ENCODE data around the gene FAM118B.
A peak's percentile ranks its signal among the peaks of the same experiment; 100 is the strongest.

FAM118B gene

DNA sequence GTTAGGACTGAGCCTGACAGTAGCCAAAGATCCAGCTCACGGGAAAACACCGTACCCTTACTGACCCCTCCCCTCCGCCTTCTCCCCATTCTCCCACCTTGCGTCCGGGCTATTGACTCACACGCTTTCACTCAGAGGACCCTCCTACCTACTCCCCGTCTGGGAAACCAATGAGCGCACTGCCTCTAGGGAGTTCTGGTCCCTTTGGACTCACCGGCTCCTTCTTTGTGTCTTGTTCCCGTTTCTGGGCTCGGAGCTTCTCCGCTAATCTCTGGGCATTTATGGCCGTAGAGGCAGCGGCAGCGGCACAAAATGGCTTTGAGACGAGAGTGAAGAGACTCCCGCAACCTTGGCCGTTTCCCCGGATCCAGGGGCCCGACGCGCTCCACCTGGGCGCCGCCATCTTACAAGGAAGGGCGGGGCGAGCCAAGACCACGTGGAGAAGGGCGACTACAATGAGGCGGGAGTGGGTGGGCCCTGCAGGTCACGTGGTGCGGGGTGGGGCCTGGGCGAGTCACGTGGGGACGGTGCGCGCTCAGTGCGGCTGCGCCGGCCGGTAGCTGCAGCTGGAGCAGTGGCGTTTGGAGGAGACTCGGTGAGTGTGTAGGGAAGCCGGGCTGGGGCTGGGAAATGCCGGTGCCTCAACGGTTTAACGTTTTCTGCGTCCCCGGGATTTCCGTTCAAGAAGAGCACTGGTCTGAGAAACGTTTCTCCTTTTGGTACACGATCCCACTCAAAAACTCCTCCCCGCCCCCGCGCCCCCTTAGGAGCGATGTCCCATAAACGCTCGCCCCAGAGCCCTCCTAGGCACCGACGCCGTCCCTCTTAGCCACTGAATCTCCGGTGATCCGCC lies at the start of gene FAM118B, which contains the start of gene RPUSD4:
FAM118B (plus strand) TSS at position 547 of the 853 bp plus-strand sequence. CDS start 23,220 bp downstream, outside the sequence.
RPUSD4 (minus strand) TSS at position 415 of the 853 bp plus-strand sequence; CDS start at position 403, 12 bp downstream.
- Histone ChIP-seq H3K27ac (peak within 1 kb of the TSS; percentile 67; the same call in 1 of the 2 replicates), H3K4me3 (peak within 1 kb of the TSS; percentile 100), H3K9me3 (ENCODE audit: low read depth, low read length) (no peaks in the 10 kb centered on the region), H3K36me3 (ENCODE audit: insufficient read depth, low read length) (peaks cover 31% of the 10 kb centered on the region), H3K9ac (ENCODE audit: insufficient read length) (peak within 1 kb of the TSS; percentile 97)
- TF ChIP-seq POLR2AphosphoS5 (IDR thresholded peaks at IDR 0.05; ENCODE audit: borderline replicate concordance, low read depth, low read length) = peak; percentile 90
- TF ChIP-seq EZH2 (IDR thresholded peaks at IDR 0.05) = no peak
- DNase-seq (ENCODE audit: low read depth, low spot score) = peak; percentile 63

DNA sequence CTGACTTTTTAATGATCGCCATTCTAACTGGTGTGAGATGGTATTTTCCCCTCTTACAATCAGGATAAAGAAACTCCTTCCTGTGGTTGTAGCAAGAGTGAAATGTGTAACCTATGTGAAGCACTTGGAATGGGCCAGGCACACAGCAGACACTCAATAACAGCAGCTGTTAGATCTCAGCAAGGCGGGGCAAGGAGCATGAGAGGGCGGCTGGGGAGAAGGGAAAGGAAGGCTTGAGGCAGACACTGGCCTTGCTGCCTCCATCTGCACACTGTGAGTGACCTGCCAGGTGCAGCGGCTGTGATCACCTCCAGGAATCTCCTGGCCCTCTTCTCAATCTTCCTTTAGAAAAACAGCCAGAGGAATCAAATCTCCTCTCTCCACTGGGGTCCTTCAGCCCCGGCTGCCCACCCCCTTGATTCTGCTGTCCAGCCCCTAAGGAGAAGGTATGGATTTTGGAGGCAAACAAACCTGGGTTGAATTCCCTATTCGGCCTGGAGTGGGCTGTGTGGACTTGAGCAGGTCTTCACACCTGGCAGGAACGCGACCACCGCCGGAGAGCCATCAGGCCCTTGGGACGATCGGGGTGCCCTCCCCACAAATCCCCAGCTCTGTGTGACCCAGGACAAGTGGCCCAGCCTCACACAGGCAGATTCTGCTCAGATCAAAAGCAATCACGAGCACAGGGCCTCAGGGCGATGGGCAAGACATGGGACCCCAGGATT lies 49.1 kb upstream of the FAM118B start:
- no peak overlapping the region for H3K27ac ChIP-seq
- no peaks in the 10 kb centered on the region for H3K36me3 ChIP-seq (ENCODE audit: insufficient read depth, low read length)
- DNase-seq (ENCODE audit: low read depth, low spot score) = no peak
- H3K9me3 ChIP-seq (ENCODE audit: low read depth, low read length) = no peaks in the 10 kb centered on the region
- TF ChIP-seq FOXP2 (optimal IDR thresholded peaks at IDR 0.05; ENCODE audit: control extremely low read depth, extremely low read length, insufficient read depth) = no peak
- no peak for TF ChIP-seq POLR2AphosphoS5 (IDR thresholded peaks at IDR 0.05; ENCODE audit: borderline replicate concordance, low read depth, low read length)
- TF ChIP-seq EZH2 (IDR thresholded peaks at IDR 0.05) = no peak
- no peak overlapping the region for H3K9ac ChIP-seq (ENCODE audit: insufficient read length)
- no peak overlapping the region for H3K4me3 ChIP-seq

DNA sequence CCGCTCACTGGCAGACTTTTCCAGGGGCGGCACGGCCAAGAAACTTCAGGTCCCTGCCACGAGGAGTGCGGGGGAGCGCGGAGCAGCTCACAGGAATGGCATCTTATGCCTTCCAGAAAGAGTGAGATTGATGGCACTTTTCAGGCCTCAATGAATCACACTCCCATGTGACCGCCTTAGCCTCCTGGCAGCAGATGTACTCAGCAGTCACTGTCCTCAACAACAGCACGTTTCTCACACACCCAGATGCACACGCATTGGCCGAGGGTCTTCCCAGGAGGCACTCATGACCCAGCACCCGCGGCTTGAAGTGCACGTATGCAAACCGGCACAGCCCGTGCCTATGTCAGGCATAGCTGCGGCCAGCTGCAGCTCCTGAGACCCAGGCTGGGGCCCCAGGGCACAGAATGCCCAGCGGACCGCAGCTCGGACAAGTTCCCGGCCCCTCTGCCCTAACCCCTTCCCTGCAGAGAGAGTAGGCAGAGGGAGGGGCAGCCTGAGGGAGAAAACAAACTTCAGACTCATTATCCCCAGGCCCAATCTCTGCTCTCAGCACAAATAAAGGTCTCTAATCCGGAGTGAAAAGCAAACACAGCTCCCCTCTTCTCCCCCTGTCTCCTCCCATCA lies 48.4 kb upstream of the FAM118B start:
- Histone ChIP-seq H3K4me3 (no peak overlapping the region), H3K27ac (no peak overlapping the region), H3K36me3 (ENCODE audit: insufficient read depth, low read length) (no peaks in the 10 kb centered on the region), H3K9me3 (ENCODE audit: low read depth, low read length) (no peaks in the 10 kb centered on the region), H3K9ac (ENCODE audit: insufficient read length) (no peak overlapping the region)
- no peak for DNase-seq (ENCODE audit: low read depth, low spot score)
- TF ChIP-seq POLR2AphosphoS5 (IDR thresholded peaks at IDR 0.05; ENCODE audit: borderline replicate concordance, low read depth, low read length) (no peak), EZH2 (IDR thresholded peaks at IDR 0.05) (no peak), FOXP2 (optimal IDR thresholded peaks at IDR 0.05; ENCODE audit: control extremely low read depth, extremely low read length, insufficient read depth) (no peak)

DNA sequence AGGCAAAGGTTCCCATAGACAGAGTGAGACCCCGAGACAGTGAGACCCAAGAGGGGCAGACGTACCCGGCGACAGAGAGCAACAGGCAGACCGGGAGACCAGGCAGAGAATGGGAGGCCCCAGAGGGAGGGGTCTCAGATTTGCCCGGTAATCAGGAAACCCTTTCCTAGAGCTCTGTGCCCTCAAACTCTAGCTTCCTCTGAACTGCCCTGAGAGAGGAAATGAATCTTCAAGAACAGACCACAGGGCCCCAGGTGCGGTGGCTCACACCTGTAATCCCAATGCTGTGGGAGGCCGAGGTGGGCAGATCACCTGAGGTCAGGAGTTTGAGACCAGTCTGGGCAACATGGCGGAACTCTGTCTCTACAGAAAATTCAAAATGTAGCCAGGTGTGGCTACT lies 47.8 kb upstream of the FAM118B start:
- TF ChIP-seq FOXP2 (optimal IDR thresholded peaks at IDR 0.05; ENCODE audit: control extremely low read depth, extremely low read length, insufficient read depth) (no peak), EZH2 (IDR thresholded peaks at IDR 0.05) (no peak), POLR2AphosphoS5 (IDR thresholded peaks at IDR 0.05; ENCODE audit: borderline replicate concordance, low read depth, low read length) (no peak)
- Histone ChIP-seq H3K9ac (ENCODE audit: insufficient read length) (no peak overlapping the region), H3K27ac (no peak overlapping the region), H3K36me3 (ENCODE audit: insufficient read depth, low read length) (no peaks in the 10 kb centered on the region), H3K4me3 (no peak overlapping the region), H3K9me3 (ENCODE audit: low read depth, low read length) (no peaks in the 10 kb centered on the region)
- no peak for DNase-seq (ENCODE audit: low read depth, low spot score)

DNA sequence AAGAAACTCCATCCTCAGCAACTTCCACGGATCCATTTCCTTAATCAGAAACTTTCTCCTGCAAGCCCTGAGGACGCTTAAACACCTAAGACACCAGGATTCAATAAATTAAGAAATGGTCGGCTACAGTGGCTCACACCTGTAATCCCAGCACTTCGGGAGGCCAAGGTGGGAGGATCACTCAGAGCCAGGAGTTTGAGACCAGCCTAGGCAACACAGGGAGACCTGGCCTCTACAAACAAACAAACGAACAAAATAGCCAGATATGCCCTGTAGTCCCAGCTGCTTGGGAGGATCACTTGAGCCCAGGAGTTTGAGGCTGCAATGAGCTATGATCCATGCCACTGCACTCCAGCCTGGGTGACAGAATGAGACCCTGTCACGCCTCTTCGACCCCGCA lies 46.8 kb upstream of the FAM118B start:
- H3K9ac ChIP-seq (ENCODE audit: insufficient read length) = no peak overlapping the region
- DNase-seq (ENCODE audit: low read depth, low spot score) = no peak
- H3K4me3 ChIP-seq = no peak overlapping the region
- no peak overlapping the region for H3K27ac ChIP-seq
- TF ChIP-seq EZH2 (IDR thresholded peaks at IDR 0.05) (no peak), POLR2AphosphoS5 (IDR thresholded peaks at IDR 0.05; ENCODE audit: borderline replicate concordance, low read depth, low read length) (no peak), FOXP2 (optimal IDR thresholded peaks at IDR 0.05; ENCODE audit: control extremely low read depth, extremely low read length, insufficient read depth) (no peak)
- no peaks in the 10 kb centered on the region for H3K9me3 ChIP-seq (ENCODE audit: low read depth, low read length)
- H3K36me3 ChIP-seq (ENCODE audit: insufficient read depth, low read length) = no peaks in the 10 kb centered on the region

DNA sequence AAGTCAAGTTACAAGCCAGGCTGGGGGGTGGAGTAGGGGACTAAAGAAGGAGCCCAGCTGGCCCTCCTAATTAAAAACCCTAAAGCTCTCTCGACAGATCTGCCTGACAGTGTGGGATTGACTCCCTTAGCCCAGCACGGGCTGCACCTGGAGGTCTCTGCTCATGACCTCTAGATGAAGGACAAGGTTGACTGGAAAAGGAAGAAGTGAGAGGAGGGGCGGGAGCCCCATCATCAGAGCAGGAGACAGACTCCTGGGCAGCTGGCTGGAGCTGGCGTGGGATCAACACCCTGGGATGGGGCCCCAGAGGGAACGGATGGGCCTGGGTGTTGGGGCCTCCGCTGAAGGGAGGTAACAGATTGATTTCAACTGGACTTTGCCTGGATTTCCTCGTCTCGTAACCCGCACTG lies 46.3 kb upstream of the FAM118B start:
- no peak for TF ChIP-seq FOXP2 (optimal IDR thresholded peaks at IDR 0.05; ENCODE audit: control extremely low read depth, extremely low read length, insufficient read depth)
- TF ChIP-seq POLR2AphosphoS5 (IDR thresholded peaks at IDR 0.05; ENCODE audit: borderline replicate concordance, low read depth, low read length) = no peak
- TF ChIP-seq EZH2 (IDR thresholded peaks at IDR 0.05) = no peak

DNA sequence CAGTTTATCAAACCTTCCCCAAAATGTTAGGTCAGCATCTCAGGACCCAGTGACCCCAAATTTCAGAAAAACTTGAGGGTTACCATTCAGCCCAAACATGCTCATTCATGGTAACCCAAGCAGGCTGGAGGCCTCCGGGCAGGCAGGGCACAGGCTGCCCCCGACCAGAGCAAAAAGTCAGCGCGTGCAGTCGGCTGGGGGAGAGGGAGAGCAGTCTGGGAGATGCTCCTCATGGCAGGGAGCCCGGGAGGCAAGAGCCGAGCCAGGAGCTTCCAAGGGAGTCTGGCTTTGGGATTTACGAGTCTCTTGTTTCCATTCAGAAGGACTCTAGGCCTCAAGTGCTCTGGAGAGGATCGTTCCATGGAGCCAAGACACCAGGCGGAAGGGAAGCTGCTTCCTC lies 45.8 kb upstream of the FAM118B start:
- H3K9me3 ChIP-seq (ENCODE audit: low read depth, low read length) = no peaks in the 10 kb centered on the region
- no peak overlapping the region for H3K4me3 ChIP-seq
- no peak overlapping the region for H3K9ac ChIP-seq (ENCODE audit: insufficient read length)
- H3K27ac ChIP-seq = no peak overlapping the region
- no peak for TF ChIP-seq POLR2AphosphoS5 (IDR thresholded peaks at IDR 0.05; ENCODE audit: borderline replicate concordance, low read depth, low read length)
- TF ChIP-seq EZH2 (IDR thresholded peaks at IDR 0.05) = no peak
- TF ChIP-seq FOXP2 (optimal IDR thresholded peaks at IDR 0.05; ENCODE audit: control extremely low read depth, extremely low read length, insufficient read depth) = no peak
- no peaks in the 10 kb centered on the region for H3K36me3 ChIP-seq (ENCODE audit: insufficient read depth, low read length)
- DNase-seq (ENCODE audit: low read depth, low spot score) = no peak

More for the DNA sequence above, 46.3 kb upstream of the FAM118B start:
- no peak overlapping the region for H3K27ac ChIP-seq
- H3K4me3 ChIP-seq = no peak overlapping the region
- no peaks in the 10 kb centered on the region for H3K9me3 ChIP-seq (ENCODE audit: low read depth, low read length)
- DNase-seq (ENCODE audit: low read depth, low spot score) = no peak
- H3K36me3 ChIP-seq (ENCODE audit: insufficient read depth, low read length) = no peaks in the 10 kb centered on the region
- H3K9ac ChIP-seq (ENCODE audit: insufficient read length) = no peak overlapping the region

DNA sequence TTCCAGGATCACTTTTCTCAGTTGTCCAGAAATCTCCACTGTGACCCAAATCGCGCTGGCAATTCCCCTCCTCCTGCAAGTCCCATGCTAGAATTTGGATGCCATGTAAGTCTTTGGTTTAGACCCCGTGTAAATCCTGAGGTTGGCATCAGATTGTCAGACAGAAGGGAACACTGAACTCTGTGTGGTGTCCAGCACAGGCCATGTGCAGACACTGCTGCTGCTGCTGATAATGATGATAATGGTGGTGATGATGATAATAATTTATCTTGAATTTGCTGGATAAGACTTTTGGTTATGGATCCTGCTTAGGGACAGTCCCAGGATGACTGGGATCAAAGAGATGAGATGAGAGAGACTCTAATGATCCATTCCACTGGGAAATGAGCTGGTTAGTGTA lies 45.2 kb upstream of the FAM118B start:
- DNase-seq (ENCODE audit: low read depth, low spot score) = no peak
- Histone ChIP-seq H3K27ac (no peak overlapping the region; the same call in 1 of the 2 replicates), H3K9ac (ENCODE audit: insufficient read length) (no peak overlapping the region), H3K4me3 (no peak overlapping the region), H3K36me3 (ENCODE audit: insufficient read depth, low read length) (no peaks in the 10 kb centered on the region), H3K9me3 (ENCODE audit: low read depth, low read length) (no peaks in the 10 kb centered on the region)
- TF ChIP-seq POLR2AphosphoS5 (IDR thresholded peaks at IDR 0.05; ENCODE audit: borderline replicate concordance, low read depth, low read length) (no peak), FOXP2 (optimal IDR thresholded peaks at IDR 0.05; ENCODE audit: control extremely low read depth, extremely low read length, insufficient read depth) (no peak), EZH2 (IDR thresholded peaks at IDR 0.05) (no peak)

Measured in SK-N-MC (cell line).